Right atrium auricular region (tissue), 2 donors: ENCODE measurements around the gene FSD1. TPM values are rescaled to one million over a fixed set of nuclear protein-coding genes. Genes with fewer than 3 reads are reported as not detected.

Source experiments
- DNase-seq: peaks from one replicate; pipeline ENCODE4 v3.0.0-alpha.2; 2019; ENCODE audit warnings: low spot score
- H3K27ac ChIP-seq, 2 donors: fragments of 200-600 bp; sonication (generic); 1 replicate in 1 of 2; 2 replicates in 1 of 2; pipeline ENCODE4 v1.5.1; 2016 to 2019
- H3K27me3 ChIP-seq, 2 donors: fragments of 200-600 bp; sonication (generic); one replicate each; pipeline versions ENCODE4 v1.5.1 to v1.6.0; 2017 to 2019
- H3K36me3 ChIP-seq: fragments of 200-600 bp; sonication (generic); one replicate; pipeline ENCODE4 v1.5.1; 2016
- H3K4me1 ChIP-seq, 2 donors: fragments of 200-600 bp; sonication (generic); one replicate each; pipeline versions ENCODE4 v1.5.1 to v1.6.0; 2017 to 2019
- H3K4me3 ChIP-seq, 2 donors: fragments of 200-600 bp; sonication (generic); 1 replicate in 1 of 2; 2 replicates in 1 of 2; pipeline ENCODE4 v1.5.1; 2017 to 2019; ENCODE audit warnings: mild to moderate bottlenecking in 1 of 2, moderate library complexity in 1 of 2
- H3K9me3 ChIP-seq, 2 donors: fragments of 200-600 bp; sonication (generic); one replicate each; pipeline ENCODE4 v1.5.1; 2019
- CTCF ChIP-seq, 2 donors: fragments of 200-600 bp; sonication (generic); IDR thresholded peaks; one replicate each; pipeline ENCODE4 v1.5.1; 2019; ENCODE audit warnings: antibody characterized with exemption in 2 of 2
- total RNA-seq, 2 donors: library from RNA; depleted of rRNA; stranded (reverse); fragments of >200 nt; gene quantifications; one replicate each; pipeline ENCODE4 v1.1.0, GENCODE V29; 2016

Gene FSD1
- total RNA-seq, 2 donors from 2014 or later: not detected

- peak within 1 kb of the TSS; percentile 28 to 52 for H3K4me3 ChIP-seq
- no peaks in the 10 kb centered on the region for H3K27me3 ChIP-seq
- no peaks in the 10 kb centered on the region for H3K36me3 ChIP-seq
- no peaks in the 10 kb centered on the region for H3K9me3 ChIP-seq
- no peak for TF ChIP-seq CTCF (IDR thresholded peaks at IDR 0.05)
- DNase-seq: no peak
- peaks cover 0 to 16% of the 10 kb centered on the region in 2 donors for H3K4me1 ChIP-seq
- peak within 1 kb of the TSS; percentile 6 to 67 for H3K27ac ChIP-seq
Measured at GRCh38 chr19:4338441-4339355, 34.3 kb downstream of the FSD1 start, which contains the start of gene STAP2. Gene STAP2 (minus strand): TSS chr19:4338827. CDS start chr19:4338753, 74 bp downstream.

- no peak for DNase-seq
- H3K9me3 ChIP-seq: no peaks in the 10 kb centered on the region
- H3K27ac ChIP-seq: peak overlapping the region; percentile 87 to 96
- H3K27me3 ChIP-seq: no peaks in the 10 kb centered on the region
- H3K4me1 ChIP-seq: peaks cover 0 to 23% of the 10 kb centered on the region in 2 donors
- TF ChIP-seq CTCF (IDR thresholded peaks at IDR 0.05): no peak
- H3K4me3 ChIP-seq: peak overlapping the region; percentile 66 to 72
- no peaks in the 10 kb centered on the region for H3K36me3 ChIP-seq
Measured at GRCh38 chr19:4342314-4342614, 37.9 kb downstream of the FSD1 start.

GRCh38 chr19:4342615-4343369 lies 38.4 kb downstream of the FSD1 start:
- no peaks in the 10 kb centered on the region for H3K27me3 ChIP-seq
- H3K9me3 ChIP-seq: no peaks in the 10 kb centered on the region
- TF ChIP-seq CTCF (IDR thresholded peaks at IDR 0.05): no peak
- DNase-seq: peak; percentile 99
- H3K4me1 ChIP-seq: peaks cover 0 to 23% of the 10 kb centered on the region in 2 donors
- peak overlapping the region; percentile 66 to 72 for H3K4me3 ChIP-seq
- peak overlapping the region; percentile 87 to 96 for H3K27ac ChIP-seq
- no peaks in the 10 kb centered on the region for H3K36me3 ChIP-seq

- Histone ChIP-seq H3K27ac (peak within 1 kb of the TSS; percentile 87 to 96), H3K36me3 (no peaks in the 10 kb centered on the region), H3K4me1 (peaks cover 0 to 19% of the 10 kb centered on the region in 2 donors), H3K4me3 (peak within 1 kb of the TSS; percentile 66 to 72), H3K27me3 (no peaks in the 10 kb centered on the region), H3K9me3 (no peaks in the 10 kb centered on the region)
- peak; percentile 93 for DNase-seq
- no peak for TF ChIP-seq CTCF (IDR thresholded peaks at IDR 0.05)
Measured at GRCh38 chr19:4343370-4344307, 39.2 kb downstream of the FSD1 start, which contains the start of gene MPND. Gene MPND (plus strand): TSS chr19:4343562. CDS start chr19:4343594, 32 bp downstream.

GRCh38 chr19:4345342-4346019 lies 41.1 kb downstream of the FSD1 start:
- no peak overlapping the region for H3K4me3 ChIP-seq
- DNase-seq: no peak
- no peaks in the 10 kb centered on the region for H3K27me3 ChIP-seq
- H3K4me1 ChIP-seq: peaks cover 0 to 13% of the 10 kb centered on the region in 2 donors
- H3K27ac ChIP-seq: no peak overlapping the region
- H3K36me3 ChIP-seq: no peaks in the 10 kb centered on the region
- no peak for TF ChIP-seq CTCF (IDR thresholded peaks at IDR 0.05)
- no peaks in the 10 kb centered on the region for H3K9me3 ChIP-seq
